HepG2 (cell line): ENCODE data around the gene CHMP4B.

ENCODE experiments used
- PAWR ChIP-seq: sonication (generic); formaldehyde crosslinking; IDR thresholded peaks from 2 replicates; pipeline ENCODE4 v1.4.0; 2020; ENCODE audit warnings: missing genetic modification reagents, mild to moderate bottlenecking, borderline replicate concordance
- ZKSCAN8 ChIP-seq: IDR thresholded peaks from 2 replicates; pipeline ENCODE4 v1.6.1; 2016; ENCODE audit warnings: borderline replicate concordance, missing genetic modification reagents, missing compliant biosample characterization

DNA sequence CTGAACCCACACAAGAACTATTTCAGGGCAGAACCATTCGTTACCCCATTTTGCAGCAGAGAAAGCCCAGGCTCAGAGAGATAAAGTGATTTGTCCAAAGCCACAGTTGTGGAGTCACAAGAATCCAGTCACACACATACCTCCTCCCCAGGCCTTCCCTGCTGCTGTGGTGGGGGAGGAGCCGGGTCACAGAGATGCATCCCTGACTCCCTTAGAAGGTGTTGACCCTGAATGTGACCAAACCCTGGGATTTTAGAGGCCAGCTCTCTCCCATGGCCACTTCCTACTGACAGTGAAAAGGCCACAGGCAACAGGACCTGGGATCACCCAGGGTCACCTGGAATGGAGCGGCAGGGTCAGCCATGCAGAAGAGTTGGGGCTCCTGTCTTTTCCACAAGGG lies 48.6 kb downstream of the CHMP4B start:
- TF ChIP-seq PAWR (no peak), ZKSCAN8 (no peak)
